Stimulated activated CD4-positive, alpha-beta T cell treated with anti-CD3 and anti-CD28 coated beads, TNF-alpha, amount 100 ng/mL, for 4 hours (primary cell): ENCODE measurements around the gene ANKRD53.

Source experiments
- DNase-seq, 3 experiments: peaks; one replicate each; pipeline ENCODE4 v3.0.0-alpha.2; 2020; ENCODE audit warnings: low read depth in 3 of 3

Gene ANKRD53, protein sequence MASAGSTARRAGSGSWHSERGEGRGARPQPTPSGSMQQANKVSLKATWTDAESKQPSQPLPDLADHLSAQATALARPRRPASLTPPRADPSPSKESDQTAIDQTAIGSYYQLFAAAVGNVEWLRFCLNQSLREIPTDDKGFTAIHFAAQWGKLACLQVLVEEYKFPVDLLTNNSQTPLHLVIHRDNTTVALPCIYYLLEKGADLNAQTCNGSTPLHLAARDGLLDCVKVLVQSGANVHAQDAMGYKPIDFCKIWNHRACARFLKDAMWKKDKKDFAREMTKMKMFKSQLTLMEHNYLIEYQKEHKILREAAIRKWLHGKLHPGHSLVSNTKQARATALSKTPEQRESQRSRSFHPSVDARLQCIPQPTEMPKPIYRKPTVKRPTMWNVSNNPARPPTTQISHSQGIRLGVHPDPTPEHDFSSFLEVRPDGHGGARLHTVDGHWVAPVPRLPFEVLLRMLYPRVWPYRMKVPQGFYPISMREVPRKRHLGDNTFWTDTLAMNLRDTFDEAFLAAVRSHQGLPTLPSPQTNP

DNA sequence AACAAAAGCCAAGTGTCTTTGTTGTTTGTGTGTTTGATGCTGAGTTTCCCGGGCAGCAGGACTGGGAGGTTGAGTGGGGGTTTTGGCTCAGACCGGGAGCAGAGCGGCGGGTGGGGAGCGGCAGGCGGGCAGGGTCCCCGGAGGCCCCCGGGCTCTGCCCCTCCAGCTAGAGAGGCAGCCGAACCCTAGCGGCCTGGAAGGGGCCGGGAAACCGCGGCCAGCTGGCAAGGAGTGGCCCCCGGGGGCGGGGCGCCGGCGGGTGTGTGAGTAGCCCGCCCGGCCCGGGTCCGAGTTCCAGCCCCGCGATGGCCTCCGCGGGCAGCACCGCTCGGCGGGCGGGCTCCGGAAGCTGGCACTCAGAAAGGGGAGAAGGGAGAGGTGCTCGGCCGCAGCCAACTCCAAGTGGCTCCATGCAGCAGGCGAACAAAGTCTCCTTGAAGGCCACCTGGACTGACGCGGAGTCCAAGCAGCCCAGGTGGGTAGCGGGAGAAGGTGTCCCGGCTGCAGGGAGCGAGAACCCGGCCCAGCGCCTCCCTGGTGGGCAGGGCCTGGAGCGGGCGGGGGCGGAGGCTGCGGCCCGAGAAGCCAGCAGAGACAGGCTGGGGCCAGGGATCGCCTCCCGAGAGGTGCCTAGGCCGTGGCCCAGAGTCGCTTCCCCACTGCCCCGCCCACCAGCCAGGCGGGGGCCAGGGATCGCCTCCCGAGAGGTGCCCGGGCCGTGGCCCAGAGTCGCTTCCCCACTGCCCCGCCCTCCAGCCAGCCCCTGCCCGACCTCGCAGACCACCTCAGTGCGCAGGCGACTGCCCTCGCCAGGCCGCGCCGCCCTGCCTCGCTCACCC lies at the start of gene ANKRD53:
Gene ANKRD53 (plus strand): TSS at position 290 of the 839 bp plus-strand sequence. CDS start 16 bp downstream, at position 306.
- DNase-seq, result no peak

DNA sequence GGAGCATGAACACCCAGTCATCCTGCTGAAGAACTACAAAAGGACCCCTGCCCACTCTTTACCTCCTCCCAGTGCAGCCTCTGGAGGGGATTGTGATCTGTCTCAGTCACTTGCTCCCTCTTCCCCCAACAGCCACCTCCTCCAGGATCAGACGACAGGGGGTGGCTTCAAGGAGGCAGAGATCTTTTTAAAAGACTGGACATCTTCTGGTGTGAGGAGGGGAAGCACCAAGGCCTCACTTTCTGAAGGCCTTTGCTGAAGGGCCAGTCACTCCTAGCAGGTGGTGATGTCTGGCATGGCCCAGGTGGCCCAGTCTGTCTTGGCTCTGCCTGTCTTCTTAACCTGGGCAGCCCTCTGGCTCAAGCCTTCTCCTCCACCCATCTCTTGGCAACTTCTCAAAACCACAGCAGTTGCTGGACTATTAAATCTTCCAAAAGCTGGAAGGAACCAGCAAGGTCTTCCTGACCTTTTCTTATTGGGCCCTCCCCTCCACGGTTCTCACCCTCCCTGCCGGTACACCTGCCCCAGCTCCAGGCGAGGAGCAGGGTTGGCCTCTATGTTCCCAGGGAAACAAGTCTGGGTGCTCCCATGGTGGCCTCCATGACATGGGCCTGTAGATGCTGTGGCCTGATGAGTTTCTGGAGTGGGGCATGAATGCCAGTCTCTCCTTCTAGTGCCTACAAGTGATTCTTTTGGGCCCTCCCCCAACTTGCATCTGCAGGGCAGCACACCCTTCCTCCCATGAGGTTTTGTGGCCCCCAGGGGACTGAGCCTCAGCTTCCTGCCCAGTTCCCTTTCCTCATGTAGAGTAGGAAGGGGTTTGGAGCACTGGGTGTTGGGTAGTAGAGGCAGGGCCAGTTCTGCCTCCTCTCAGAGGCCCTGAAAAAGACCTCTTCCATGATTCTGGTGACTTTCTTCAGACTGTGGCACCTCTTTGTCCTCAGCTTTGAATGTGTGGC lies 47.8 kb upstream of the ANKRD53 start:
- no peak for DNase-seq

DNA sequence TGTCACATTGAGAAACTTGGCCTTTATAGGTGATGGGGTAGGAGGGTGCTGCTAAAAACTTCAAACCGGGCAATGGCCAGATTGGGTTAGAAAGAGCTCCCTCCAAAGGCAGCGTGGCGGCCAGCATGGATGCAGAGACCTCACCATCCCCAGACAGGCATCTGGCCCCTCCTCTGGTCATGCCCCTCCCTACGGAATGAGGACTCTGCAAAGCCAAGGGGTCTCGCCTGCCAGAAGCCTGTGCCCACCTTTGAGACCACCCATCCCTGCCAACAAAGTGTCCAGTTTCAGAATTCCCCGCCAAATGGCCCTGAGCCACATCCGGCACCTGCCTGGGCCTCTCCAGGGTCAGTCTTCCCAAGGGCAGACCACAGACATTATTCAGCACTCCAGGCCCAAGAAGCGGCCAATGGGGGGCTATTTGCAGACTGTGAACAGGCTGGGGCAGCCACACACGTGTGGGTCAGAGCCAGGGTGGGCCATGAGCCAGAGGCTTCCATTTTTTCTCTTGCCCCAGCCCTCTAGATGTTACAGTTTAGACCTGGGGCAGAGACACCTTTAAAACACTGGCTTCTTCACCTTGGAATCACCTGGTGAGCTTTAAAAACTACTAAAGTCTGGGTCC lies 46.9 kb upstream of the ANKRD53 start:
- no peak for DNase-seq

DNA sequence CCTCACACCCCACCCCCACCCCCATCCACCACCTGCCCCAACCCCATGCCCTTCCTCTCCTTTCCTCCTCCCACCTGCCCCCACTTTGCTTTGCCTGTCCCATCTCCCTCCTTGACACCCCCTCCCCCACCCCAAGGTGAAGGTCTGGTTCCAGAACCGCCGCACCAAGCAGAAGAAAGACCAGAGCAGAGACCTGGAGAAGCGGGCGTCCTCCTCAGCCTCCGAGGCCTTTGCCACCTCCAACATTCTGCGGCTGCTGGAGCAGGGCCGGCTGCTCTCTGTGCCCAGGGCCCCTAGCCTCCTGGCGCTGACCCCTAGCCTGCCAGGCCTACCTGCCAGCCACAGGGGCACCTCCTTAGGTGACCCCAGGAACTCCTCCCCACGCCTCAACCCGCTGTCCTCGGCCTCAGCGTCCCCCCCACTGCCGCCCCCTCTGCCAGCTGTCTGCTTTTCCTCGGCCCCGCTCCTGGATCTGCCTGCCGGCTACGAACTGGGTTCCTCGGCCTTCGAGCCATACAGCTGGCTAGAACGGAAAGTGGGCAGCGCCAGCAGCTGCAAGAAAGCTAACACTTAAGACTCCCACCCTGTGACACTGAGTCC lies 45.7 kb upstream of the ANKRD53 start:
- DNase-seq, result no peak

DNA sequence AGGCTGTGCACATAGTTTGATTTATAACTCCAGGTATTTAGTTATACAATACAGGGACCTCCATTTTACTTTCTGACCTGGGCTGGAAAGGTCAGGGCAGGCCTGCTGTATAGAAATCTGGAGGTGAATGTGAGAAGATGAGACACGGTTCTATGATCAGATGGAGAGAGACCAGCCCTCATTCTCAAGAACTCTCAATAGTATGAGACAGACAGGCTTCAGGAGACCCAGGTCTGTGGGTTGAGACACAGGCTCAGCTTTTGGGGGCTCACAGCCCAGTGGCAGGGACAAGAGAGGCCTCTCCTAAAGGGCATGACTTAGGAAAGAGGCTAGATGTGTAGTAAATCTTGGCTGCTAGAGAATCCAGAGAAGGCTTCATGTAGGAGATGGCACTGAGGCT lies 43.4 kb upstream of the ANKRD53 start:
- no peak for DNase-seq

DNA sequence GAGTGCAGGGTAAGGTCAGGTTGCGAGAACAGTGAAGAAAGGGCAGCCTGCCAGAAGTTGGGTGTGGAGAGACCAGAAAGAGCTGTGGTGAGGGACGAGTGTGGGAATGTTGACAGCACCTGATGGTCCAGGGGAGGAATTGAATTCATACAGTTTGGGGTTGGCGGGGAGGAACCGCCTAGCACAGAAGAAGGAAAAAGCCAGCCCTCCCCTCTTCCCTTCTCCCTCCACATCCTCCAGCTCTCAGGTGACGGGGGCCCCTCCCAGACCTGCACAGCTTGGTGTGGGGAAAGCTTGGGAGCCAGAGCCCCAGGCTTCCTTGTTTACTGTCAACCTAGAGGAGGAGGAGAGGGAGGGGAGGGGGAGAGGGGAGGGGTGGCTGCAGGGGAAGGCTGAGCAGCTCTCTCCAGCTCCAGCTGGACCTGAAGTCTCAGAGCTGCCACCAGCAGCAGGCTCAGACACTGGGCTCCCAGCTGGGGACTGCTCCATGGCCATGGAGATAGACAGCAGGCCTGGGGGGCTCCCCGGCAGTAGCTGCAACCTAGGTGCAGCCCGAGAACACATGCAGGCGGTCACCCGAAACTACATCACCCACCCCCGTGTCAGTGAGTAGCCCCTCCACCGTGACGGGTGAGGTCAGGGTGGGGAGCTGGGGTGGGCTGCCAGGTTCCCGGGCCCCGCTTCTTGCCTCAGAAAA lies 42.8 kb upstream of the ANKRD53 start, which contains the start of gene ATP6V1B1:
Gene ATP6V1B1 (plus strand): TSS at position 433 of the 697 bp plus-strand sequence. CDS start 55 bp downstream, at position 488.
- DNase-seq, result no peak

DNA sequence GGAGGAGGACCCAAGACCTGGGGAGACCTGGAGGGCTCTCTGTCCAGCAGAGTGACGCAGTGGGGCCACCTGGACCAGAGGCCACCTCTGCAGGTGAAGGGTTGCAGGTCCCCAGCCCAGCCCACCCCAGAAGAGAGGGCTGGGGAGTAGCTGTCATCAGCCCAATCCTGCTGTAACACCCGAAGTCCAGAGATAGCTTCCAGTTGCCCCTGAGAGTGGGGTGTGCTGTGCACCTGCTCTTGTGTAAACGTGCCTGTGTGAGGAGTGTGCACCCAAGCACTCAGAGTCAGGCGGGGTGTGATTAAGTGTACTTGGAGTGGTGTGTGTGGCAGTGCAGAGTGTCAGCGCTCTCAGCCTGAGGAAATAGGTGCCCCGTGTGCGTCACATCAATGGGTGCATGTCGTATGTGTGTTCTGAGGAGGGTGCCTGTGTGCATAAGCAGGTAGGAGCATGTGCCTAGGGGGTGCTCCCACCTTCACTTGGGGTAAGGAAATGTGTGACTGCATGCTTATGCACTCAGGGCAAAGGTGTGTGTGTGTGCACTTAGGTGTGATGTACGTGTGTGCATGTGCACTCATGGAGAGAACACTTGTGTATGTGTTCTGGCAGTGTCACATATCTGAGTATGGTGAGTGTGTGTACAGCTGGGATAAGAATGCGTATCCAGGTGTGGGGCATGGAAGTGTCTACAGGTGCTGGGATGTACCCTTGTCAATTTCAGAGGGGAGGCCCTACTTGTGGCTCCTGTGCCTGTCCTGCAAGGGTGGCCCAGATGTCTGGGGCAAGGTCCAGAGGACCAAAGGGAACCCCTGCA lies 42.1 kb upstream of the ANKRD53 start:
- no peak for DNase-seq

DNA sequence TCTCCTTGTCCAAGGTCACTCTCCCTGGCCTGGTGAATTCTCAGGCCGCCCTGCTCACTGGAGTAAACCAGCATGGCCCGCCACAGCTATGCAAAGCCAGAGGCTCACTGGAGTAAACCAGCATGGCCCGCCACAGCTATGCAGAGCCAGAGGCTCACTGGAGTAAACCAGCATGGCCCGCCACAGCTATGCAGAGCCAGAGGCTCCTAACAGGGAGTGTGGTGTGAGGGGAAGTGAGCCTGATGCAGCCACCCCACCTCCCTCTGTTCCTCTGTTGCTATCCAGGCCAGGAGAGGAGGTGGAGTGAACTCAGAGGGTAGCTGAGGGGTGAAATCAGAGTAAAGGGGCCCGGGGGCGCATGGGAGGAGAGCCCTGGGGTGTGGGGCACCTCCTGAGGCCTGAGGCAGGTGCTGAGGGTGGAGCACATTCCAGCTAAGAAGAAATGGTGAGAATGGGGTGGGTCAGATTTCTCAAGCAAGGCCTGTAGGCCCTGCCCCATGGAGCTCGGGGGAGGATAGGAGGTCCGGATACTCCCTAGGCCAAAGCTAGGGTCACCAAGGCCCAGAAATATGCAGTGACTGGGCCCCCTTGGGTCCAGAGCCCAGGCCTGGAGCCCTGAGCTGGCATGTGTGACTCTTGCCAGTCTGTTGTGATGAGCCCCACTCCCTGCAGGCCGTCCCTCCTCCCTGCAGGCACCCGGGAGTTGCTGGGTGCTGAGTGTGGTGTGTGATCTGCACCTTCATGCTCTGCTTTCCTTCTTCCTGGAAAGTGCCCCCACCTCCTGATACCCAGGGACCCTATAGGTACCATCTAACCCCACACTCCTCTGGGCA lies 41.2 kb upstream of the ANKRD53 start:
- no peak for DNase-seq

DNA sequence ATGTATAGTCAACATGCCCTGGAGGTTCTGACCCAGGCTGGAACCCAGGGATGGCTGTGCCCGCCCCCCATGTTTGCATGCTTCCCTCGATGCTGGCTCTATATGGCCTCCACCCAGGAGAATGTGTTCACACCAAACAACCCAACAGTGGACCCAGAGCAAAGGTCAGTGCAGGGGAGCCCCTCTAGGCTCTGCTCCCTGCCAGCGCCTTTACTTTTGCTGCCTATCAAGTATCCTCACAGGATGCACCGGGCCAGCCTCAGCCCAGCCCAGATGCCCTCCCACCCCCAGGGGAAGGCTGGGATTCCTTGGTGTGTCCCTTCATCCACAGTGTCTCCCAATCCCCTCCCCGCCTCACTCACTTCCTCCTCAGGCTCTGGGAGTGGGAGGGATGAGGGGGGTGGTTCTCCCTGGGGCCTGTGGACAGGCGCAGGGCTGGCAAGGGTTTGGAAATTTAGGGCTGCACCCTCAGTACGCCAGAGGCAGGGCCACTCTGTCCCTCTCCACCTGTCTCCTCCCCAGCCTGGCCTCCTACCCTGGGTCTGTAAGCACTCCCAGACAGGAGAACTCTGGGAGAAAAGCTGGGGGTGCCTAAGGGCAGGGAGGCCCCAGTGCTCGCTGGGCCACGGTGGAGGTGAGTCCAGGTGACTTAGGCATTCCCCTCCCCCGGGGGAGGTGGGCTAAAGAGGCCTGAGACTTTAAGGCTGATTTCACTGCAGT lies 40.4 kb upstream of the ANKRD53 start:
- DNase-seq, result no peak

DNA sequence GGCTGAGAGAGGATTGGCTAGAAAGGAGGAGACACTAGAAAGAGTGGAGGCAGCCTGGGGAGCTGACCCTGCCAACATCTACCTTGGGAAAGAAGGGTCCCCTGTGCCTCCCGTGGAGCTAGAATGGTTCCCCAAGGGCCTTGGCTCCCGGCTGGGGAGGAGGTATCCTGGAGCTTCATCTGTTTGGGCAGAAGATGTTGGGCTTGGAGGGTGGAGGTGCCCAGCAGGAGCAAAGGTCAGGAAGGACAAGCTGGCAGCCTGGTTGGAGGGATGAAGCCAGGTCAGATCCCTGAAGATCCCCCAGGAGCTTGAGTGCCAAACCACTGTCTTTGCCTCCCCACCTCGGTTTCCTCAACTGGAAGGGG lies 39.9 kb upstream of the ANKRD53 start:
- DNase-seq, result no peak

DNA sequence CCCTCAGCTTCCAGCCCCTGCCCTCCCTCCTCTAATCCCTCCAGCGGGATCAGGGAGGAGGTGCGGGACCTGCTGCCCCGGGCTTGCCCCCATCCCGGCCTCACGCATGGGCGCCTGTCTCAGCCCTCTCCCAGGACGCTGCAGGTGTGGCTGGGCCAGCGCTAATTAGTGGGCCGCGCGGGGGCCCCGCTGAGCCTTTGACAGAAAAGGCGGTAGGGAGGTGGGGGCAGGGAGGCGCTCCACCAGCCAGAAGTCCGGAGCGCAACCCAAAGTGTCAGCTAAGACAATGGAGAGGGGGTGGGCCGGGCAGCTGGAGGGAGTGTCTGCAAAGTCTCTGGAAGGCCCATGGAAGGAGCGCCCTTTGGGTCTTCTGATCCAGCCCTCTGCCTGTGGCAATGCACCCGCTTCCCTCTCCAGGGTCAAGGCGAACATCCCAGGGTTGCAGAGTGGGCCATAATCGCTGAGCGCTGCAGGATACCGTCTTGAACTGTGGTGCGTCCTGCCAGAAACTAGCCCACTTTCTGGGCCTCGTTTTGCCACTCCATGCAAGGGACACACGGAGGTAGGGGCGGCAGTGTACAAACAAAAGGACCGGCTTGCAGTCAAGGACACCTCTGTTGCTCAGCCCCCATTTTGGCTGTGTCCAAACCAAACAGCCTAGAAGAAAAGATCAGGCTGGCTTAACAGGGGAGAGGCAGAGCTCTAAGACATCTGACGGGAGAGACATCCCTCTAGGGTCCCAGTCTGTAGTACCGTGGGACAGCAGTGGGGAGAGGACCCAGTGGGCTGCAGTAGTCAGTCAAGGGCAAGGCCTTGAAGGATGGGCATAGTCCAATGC lies 39.2 kb upstream of the ANKRD53 start:
- DNase-seq, result no peak

DNA sequence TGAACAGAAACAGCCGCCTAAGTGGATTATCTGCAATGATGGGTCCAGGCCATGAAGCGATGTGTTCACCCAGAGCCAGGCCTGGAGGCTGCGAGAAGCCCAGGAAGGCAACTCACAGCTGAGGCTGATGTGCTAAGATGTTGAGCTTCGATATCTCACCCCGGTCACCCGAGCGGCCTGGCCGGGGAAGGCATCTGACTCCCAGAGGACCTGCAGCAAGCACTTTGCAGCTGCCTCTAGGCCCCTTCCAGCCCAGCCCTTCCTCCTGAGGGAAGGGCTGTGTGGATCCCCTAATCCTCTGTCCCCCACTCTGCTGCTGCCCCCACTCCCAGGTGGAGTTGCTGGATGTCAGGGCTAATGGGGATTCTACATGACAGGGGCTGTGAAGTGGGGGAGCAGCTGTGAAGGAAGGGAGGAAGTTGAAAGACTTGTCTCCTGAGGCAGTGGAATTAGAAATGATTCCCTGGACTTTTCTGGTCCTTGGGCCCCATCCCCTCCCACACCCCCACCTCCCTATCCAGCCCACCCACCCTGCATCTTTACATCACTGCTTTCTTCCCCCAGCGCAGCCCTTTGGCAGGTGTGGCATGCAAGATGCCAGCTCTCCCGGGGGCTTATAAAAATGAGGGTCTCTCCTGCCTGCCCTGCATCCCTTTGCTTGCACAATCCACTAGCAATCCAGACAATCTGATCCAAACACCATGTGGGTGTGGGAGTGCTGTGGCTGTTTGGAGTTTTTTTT lies 38.4 kb upstream of the ANKRD53 start:
- DNase-seq, result no peak

DNA sequence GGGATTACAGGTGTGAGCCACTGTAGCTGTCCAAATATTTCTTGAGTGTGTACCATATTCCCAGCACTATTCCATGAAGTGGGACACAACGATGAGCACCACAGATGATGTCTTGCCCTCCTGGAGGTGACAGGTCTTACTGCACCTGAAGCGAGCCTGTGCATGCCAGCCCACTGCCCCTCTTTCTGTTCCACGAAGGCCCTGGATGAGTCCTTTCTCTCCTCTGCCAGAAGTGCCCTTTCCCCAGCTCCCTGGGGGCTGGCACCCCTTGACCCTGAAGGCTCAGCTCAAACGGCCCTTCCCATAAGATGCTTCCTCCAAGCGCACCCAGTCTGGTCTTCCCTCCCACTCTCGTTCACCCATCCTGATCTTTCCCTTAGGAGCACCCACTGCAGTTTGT lies 37.2 kb upstream of the ANKRD53 start:
- no peak for DNase-seq

DNA sequence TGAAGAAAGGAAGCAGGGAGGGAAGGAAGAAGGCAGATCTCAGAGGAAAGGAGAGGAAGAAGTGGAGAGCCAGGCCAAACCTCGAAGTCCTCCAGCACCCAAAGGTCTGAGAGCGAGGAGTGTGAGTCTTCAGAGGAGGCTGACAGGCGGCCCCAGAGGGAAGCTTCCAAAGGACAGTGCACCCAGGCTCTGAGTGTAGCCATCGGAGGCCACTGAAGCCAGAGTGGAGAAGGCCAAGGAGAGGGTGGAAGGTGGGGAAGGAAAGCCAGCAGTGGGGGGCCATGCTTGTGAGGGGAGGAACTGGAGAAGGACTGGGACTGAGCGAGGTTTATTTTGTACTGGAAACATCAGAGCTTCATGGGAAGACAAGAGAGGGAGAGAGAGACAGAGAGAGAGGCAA lies 36.7 kb upstream of the ANKRD53 start:
- DNase-seq, result no peak

DNA sequence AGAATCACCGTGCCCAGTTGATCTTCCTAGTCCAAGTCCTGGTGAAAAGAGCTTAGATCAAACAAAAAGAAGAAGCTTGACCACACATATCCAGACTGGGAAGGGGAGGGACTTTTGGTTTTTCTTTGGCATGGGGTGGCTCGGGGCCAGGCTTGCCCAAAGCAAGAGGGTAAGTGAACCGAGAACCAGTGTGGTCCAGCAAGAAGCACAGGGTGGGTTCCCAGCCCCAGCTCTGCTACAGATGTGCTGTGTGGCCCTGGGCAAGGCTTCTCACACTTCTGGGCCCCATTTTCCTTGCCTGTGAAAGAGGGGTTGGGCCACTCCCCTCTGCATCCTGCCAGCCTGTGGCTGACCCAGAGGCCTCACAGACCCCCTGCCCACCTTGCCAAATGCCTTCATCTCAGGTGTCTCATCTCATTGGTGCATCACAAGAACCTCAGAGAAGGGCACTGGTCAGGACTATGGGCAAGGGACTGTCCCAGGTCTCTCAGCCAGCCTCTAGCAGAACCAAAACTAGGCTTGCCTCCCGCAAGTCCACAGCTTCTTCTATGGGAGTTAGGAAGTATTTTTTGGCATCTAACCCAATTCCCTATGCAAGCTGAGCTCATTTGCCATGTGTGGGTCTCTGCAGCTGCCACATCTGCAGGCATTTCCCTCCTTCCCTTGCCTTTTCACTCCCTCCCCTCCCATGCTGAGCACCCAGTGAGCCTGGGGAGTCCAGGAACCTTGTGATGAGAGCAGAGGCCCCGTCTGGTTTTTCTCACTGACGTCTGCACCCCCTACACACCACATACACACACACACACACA lies 35.8 kb upstream of the ANKRD53 start:
- DNase-seq, result no peak
